Body of pancreas (tissue), 4 donors: ENCODE data around the gene ERC2. TPM values are rescaled to one million over a fixed set of nuclear protein-coding genes. Genes with fewer than 3 reads are reported as not detected.
A peak's percentile ranks its signal among the peaks of the same experiment; 100 is the strongest.

ENCODE experiments used
- ATAC-seq: fragments of 150-250 bp; one replicate; pipeline ENCODE4 v1.9.1; 2016
- DNase-seq, 4 donors: peaks; one replicate each; pipeline ENCODE4 v3.0.0-alpha.2; 2019
- H3K27ac ChIP-seq, 4 donors: fragments of 200-600 bp; sonication (generic); 1 replicate in 3 of 4; 2 replicates in 1 of 4; pipeline versions ENCODE4 v1.5.1 to v1.6.1; 2016 to 2019; ENCODE audit warnings: mild to moderate bottlenecking in 1 of 4, mixed read lengths in 1 of 4, moderate library complexity in 1 of 4
- H3K27me3 ChIP-seq, 2 donors: fragments of 200-600 bp; sonication (generic); one replicate each; pipeline ENCODE4 v1.6.0; 2016; ENCODE audit warnings: mild to moderate bottlenecking in 1 of 2
- H3K36me3 ChIP-seq, 2 donors: fragments of 200-600 bp; sonication (generic); replicated peaks in 1 of 2; 2 replicates each; pipeline ENCODE4 v1.5.1; 2016; ENCODE audit warnings: low read depth in 2 of 2; ENCODE audit not compliant: insufficient read depth in 1 of 2
- H3K4me1 ChIP-seq: fragments of 200-600 bp; sonication (generic); one replicate; pipeline ENCODE4 v1.6.0; 2016
- H3K4me3 ChIP-seq, 2 donors: fragments of 200-600 bp; sonication (generic); 1 replicate in 1 of 2; 2 replicates in 1 of 2; pipeline ENCODE4 v1.5.1; 2016 to 2019
- H3K9me3 ChIP-seq, 3 donors: fragments of 200-600 bp; sonication (generic); 1 replicate in 2 of 3; 2 replicates in 1 of 3; pipeline ENCODE4 v1.5.1; 2016
- POLR2A ChIP-seq, 3 donors: fragments of 450-650 bp; IDR thresholded peaks; one replicate each; pipeline ENCODE4 v1.6.1; 2016; ENCODE audit warnings: antibody characterized with exemption in 3 of 3, mild to moderate bottlenecking in 2 of 3
- WGBS, 2 donors: methylation state at CpG; one replicate each; pipeline ENCODE4 v1.1.5; 2017; 5-methylcytosine and 5-hydroxymethylcytosine counted together
- intact Hi-C: fragments of 100-400 bp; cut with DNase I; formaldehyde crosslinking; loops from one replicate; pipeline ENCODE4 v1.15.1; 2023
- total RNA-seq, 2 donors: library from RNA; depleted of rRNA; stranded (reverse); fragments of >200 nt; gene quantifications; one replicate each; pipeline ENCODE4 v1.1.0, GENCODE V29; 2016
- TF ChIP-seq, protein P1 (sequence below), 7 experiments: fragments of 450-650 bp in 4 of 7; fragments of 200-600 bp in 3 of 7; sonication (generic) in 3 of 7; IDR thresholded peaks; one replicate each; pipeline ENCODE4 v1.5.1; 2016 to 2019; ENCODE audit warnings: antibody characterized with exemption in 7 of 7

Gene ERC2
- total RNA-seq, 2 donors from 2014 or later: 4.0 to 4.7 TPM

DNA sequence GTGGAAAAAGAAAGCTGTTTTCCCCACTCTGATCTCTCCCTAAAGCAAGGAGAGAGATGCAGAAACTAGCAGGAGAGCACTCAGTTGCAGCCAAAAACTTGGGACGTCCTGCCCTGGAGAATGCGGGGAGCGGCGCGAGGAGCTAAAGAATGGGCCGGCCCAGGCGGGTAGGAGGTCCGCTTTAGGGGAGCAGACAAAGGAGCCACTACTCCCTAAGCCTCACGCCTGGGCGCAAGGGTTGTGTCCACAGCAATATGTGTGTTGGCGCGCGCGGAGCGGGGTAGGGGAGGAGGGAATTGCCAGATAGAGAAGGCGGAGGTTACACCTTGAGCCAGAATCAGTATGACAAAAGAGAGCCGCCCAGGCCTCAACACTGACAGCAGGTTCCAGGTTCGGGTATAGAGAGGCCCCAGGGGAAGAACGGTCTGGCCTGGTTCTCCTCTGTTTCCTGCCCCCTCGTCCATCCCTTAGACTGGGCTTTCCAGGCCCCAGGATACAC is 984.0 kb downstream of the ERC2 start:
- no peaks in the 10 kb centered on the region for H3K27me3 ChIP-seq

DNA sequence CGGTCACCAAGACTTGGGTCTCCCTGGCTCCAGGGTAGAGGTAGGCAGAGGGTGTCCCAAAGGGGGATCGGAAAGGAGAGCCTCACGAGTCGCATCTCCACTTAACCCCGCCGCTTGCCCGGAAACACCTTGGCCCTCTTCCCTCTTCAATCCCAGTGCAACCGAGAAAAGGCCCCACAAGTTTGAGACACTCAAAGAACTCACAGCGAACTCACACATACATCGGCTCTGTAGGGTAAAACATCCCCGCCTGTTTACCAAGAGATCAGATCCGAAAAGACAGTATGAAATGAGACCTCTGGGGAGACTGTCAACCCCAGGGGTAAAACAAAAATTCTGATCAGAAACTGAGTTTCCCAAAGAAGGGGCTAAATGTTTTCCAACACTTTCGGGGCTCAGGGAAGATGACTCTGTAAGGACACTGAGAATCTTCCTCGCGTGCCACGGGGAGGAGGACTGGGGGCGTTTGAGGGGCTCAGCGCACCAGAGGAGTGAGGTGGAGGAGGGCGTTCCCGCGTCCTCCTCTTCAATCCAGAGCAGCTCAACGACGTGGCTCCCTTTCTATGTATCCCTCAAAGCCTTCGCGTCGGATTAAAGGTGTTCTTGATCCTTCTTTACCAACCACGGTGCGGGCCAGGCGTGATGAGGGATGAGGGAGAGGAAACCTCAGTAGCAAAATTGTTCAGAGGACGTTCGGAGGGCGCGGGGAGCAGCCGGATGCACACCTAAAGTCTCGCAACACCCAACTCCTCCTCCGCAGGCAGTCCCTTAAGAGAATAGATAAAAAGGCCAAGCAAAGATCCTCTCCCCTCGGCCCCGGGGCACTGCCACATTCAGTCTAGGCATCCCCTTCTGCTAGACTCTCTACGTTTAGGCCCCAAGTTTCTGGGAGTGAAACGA is 984.8 kb downstream of the ERC2 start:
- H3K4me3 ChIP-seq: no peak overlapping the region
- peaks cover 62% of the 10 kb centered on the region for H3K4me1 ChIP-seq
- ATAC-seq: no peak
- intact Hi-C loops: no loop called here
- H3K9me3 ChIP-seq: no peaks in the 10 kb centered on the region
- TF ChIP-seq, protein P1, sequence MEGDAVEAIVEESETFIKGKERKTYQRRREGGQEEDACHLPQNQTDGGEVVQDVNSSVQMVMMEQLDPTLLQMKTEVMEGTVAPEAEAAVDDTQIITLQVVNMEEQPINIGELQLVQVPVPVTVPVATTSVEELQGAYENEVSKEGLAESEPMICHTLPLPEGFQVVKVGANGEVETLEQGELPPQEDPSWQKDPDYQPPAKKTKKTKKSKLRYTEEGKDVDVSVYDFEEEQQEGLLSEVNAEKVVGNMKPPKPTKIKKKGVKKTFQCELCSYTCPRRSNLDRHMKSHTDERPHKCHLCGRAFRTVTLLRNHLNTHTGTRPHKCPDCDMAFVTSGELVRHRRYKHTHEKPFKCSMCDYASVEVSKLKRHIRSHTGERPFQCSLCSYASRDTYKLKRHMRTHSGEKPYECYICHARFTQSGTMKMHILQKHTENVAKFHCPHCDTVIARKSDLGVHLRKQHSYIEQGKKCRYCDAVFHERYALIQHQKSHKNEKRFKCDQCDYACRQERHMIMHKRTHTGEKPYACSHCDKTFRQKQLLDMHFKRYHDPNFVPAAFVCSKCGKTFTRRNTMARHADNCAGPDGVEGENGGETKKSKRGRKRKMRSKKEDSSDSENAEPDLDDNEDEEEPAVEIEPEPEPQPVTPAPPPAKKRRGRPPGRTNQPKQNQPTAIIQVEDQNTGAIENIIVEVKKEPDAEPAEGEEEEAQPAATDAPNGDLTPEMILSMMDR (IDR thresholded peaks at IDR 0.05): no peak
- no peak for TF ChIP-seq POLR2A (IDR thresholded peaks at IDR 0.05)
- 44 to 57% methylated on average over 39 to 40 of the region's 40 CpGs for WGBS, 2 donors
- no peaks in the 10 kb centered on the region for H3K27me3 ChIP-seq
- H3K36me3 ChIP-seq: no peaks in the 10 kb centered on the region
- no peak overlapping the region for H3K27ac ChIP-seq
- DNase-seq: no peak

More for the DNA sequence above, 984.0 kb downstream of the ERC2 start:
- TF ChIP-seq, protein P1 (IDR thresholded peaks at IDR 0.05): no peak
- no peak for TF ChIP-seq POLR2A (IDR thresholded peaks at IDR 0.05)
- Histone ChIP-seq H3K36me3 (no peaks in the 10 kb centered on the region), H3K4me1 (peaks cover 67% of the 10 kb centered on the region), H3K27ac (peak overlapping the region in 1 of 4 donors; percentile 80), H3K9me3 (no peaks in the 10 kb centered on the region), H3K4me3 (no peak overlapping the region)
- DNase-seq: peak in 2 of 4 donors; percentile 30 to 49
- no peak for ATAC-seq
- 37 to 46% methylated on average over 20 of the region's 20 CpGs for WGBS, 2 donors
- intact Hi-C loops: no loop called here

DNA sequence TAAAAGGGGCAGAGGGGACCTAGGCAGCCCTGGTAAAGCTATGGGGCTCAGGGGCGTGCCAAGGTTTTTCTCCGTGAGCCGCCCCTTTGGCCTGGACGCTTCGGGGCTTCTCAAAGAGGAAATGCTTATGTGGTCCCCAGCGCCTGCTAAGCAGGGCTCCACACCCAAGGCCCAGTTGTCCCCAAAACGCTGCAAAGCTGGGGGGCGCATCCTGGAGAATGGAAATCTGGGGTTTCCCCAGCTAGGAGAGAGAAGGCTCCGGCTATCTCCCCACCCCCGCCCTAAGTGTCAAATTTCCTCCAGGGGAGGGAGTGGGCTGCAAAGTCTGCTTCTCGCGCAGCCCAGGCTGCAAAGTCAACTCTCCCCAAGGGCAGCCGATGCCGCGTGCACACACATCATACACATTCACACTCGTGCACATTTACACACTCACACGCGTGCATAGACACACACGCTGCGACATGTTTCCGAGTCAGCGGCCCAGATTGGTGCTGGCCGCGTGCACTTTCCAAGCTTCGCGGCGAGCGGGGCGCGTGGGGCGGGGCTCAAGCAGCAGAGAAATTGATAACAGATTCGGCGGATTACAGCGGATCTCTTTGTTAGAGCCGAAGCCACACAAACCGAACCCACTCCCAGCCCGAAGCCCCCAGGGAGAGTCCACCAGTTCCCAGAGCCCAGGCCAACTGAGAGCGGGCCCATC is 985.6 kb downstream of the ERC2 start:
- H3K36me3 ChIP-seq: no peaks in the 10 kb centered on the region
- ATAC-seq: no peak
- no peak overlapping the region for H3K27ac ChIP-seq

DNA sequence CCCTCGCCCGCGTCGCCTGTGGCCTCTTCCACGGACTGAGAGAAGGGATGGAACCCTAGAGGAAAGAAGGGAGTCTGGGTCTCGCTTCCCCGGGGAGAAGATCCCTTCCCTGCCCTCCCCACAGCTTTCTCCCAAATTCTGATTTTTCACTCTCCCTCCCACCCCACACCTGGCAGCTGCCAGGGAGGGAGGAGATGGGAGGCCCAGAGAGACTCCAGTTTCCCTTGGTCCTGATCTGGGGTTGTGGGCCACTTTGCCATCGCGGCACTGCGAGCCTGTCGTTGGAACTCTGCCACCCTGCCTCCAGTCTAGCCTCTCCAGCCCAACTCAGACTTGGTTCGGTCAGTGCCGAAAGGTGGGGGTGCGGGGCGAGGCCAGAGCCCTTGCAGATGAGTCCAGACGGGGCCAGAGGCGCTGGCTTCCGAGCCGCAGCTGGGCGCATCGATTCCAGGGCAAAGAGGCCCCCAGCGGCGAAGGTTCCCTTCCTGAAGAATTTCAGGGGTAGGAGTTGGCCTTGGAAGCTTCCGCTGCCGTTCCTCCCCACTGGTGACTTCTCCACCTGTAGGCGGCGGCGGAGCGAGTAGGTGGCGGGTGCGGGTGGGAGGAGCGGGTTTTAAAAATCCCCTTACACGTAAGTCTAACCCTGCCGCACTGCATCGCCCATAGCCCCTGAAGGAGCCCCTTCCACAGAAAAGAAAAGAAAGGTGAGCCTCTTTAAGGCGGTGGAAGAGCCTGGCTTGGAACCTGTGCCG is 986.3 kb downstream of the ERC2 start:
- 6 to 7% methylated on average over 34 to 37 of the region's 37 CpGs for WGBS, 2 donors
- peak overlapping the region; percentile 3 to 8 for H3K4me3 ChIP-seq
- intact Hi-C loops: no loop called here
- TF ChIP-seq, protein P1 (IDR thresholded peaks at IDR 0.05): peak in 1 of 7 experiments; percentile 15
- TF ChIP-seq POLR2A (IDR thresholded peaks at IDR 0.05): no peak
- DNase-seq (peak in 3 of 4 donors; percentile 27 to 39 (median 38)), ATAC-seq (no peak)
- H3K9me3 ChIP-seq: no peaks in the 10 kb centered on the region
- H3K36me3 ChIP-seq: no peaks in the 10 kb centered on the region
- peaks cover 59% of the 10 kb centered on the region for H3K4me1 ChIP-seq
- H3K27me3 ChIP-seq: no peaks in the 10 kb centered on the region
- no peak overlapping the region for H3K27ac ChIP-seq

More for the DNA sequence above, 985.6 kb downstream of the ERC2 start:
- no peak for TF ChIP-seq POLR2A (IDR thresholded peaks at IDR 0.05)
- TF ChIP-seq, protein P1 (IDR thresholded peaks at IDR 0.05): no peak
- Histone ChIP-seq H3K4me1 (peaks cover 62% of the 10 kb centered on the region), H3K9me3 (no peaks in the 10 kb centered on the region), H3K4me3 (no peak overlapping the region), H3K27me3 (no peaks in the 10 kb centered on the region)
- intact Hi-C loops: no loop called here
- WGBS, 2 donors: 1 to 6% methylated on average over 19 to 38 of the region's 38 CpGs
- DNase-seq: peak in 2 of 4 donors; percentile 31 to 44
